Posterior vena cava (tissue), 2 donors: Measurements from ENCODE around the gene RAPH1. TPM values are rescaled to one million over a fixed set of nuclear protein-coding genes. Genes with fewer than 3 reads are reported as not detected.
"Not testable (repeated sequence)": the region's sequence is repeated elsewhere in the genome, so short reads cannot be mapped to it uniquely, and the experiment has no call there.

Experiments used
- DNase-seq: peaks from one replicate; pipeline ENCODE4 v3.0.0-alpha.2; 2020; ENCODE audit warnings: low spot score
- intact Hi-C, 2 donors: fragments of 100-400 bp; cut with DNase I; formaldehyde crosslinking; loops; one replicate each; pipeline versions ENCODE4 v1.14.1 to v1.14.2; 2022 to 2023
- total RNA-seq, 2 donors: library from RNA; stranded (reverse); fragmentation: NEBNext Ultra II Directional; extraction: Animal tissue kit (Norgen Biotek cat#: 25700); gene quantifications; one replicate each; pipeline ENCODE4 v1.2.1, GENCODE V29; 2021
- donor health status: DM: yes; HTN: yes; CAD: no.
- donor health status: DM: yes; HTN: yes; CAD: no.

RAPH1 gene
- total RNA-seq, 2 donors from 2014 or later: 44.0 to 48.4 TPM

DNA sequence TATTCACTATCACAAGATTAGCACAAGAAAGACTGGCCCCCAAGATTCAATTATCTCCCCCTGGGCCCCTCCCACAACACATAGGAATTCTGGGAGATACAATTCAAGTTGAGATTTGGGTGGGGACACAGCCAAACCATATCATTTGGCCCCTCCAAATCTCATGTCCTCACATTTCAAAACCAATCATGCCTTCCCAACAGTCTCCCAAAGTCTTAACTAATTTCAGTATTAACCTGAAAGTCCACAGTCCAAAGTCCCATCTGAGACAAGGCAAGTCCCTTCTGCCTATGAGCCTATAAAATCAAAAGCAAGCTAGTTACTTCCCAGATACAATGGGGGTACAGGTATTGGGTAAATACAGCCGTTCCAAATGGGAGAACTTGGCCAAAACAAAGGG is 31.6 kb downstream of the RAPH1 start:
- DNase-seq, intact Hi-C loops: not testable (repeated sequence)

DNA sequence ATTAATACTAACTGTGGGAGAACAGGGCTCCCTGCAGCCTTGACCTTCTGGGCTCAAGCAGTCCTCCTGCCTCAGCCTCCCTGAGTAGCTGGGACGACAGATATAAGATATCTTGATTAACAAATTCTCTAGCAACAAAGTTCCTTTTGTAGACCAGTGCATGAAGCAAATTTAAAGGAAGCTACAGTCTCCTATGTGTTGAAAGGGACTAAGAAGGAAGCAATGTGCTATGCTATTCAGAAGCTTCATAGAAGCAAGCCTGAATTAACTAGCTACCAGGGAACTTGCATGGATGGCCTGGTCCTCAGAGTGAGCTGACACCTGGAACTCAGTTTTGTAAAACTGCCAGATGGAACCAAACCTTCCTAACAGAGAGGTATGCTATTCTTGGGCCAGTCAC is 33.2 kb downstream of the RAPH1 start:
- no peak for DNase-seq
- intact Hi-C loops: no loop called here

DNA sequence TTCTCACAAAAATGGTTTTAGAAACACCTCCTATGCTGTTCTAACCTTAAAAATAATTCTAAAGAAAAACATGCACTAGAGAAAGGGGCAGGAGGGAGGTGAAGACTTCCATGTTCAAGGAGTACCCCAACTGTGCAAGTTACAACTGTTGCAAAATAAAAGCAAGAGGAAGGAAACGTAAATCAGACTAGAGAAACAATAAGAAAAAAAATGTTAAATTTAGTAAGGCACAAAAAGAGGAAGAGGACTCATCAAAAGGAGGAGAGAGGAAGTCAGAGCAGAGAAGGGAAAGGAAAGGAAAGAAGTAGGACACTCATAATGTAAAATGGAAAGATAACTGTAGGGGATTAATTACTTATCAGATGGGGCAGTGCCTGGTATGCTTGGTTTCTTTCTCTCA is 34.1 kb downstream of the RAPH1 start:
- intact Hi-C loops: no loop called here

DNA sequence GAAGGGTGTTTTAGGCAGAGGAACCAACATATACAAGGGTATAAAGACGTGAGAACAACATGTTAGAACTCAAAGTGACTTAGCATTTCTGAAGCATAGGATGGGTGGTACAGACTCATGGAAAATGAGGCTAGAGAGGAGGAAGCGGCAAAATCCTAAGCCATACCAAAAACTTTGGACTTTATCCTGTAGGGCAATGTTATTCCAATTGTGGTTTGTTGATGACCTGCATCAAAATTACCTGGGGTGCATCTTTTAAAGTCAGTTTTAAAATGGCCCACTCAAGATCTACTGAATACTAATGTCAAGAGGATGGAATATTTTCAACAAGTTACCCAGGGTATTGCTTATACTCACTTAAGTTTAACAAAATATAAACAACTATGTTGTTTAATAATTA is 34.8 kb downstream of the RAPH1 start:
- intact Hi-C loops: no loop called here
- DNase-seq: no peak

More for the DNA sequence above, 34.1 kb downstream of the RAPH1 start:
- no peak for DNase-seq

DNA sequence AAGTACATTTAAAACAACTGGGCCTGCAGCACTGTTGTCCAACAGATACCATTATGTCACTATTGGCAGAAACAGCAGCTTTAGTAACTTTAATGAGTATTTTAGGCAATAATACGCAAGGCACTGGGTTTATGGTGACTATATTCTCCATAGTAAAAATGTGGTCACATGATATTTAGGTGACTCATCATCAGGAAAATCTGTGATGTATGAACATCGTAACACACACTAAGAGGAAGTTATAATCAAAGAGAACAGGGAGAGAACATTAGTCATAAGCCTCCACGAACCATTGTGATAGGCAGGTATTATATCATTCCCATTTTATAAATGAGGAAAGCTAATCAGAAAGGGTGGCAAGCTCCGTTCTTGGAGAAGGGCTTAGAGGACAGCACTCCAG is 36.9 kb downstream of the RAPH1 start:
- no peak for DNase-seq
- intact Hi-C loops: no loop called here

DNA sequence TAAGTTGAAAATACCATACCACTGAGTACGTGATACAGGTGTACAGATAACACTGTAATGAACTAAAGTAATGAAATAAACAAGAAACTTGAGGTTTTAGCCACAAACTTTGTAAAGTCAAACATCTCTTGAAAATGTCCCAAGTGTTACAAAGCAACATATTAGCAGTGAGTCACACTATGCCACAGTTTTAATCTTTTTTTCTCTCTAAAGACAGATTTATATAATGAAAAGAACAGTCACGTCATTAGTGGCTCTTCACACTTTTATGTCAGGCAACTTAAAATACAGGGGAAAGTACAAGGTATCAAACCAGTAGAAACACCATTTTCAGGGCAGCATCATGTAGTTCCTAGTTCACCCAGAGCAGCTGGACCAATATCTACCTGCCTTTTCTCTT is 42.1 kb downstream of the RAPH1 start:
- DNase-seq: no peak
- intact Hi-C loops: no loop called here

DNA sequence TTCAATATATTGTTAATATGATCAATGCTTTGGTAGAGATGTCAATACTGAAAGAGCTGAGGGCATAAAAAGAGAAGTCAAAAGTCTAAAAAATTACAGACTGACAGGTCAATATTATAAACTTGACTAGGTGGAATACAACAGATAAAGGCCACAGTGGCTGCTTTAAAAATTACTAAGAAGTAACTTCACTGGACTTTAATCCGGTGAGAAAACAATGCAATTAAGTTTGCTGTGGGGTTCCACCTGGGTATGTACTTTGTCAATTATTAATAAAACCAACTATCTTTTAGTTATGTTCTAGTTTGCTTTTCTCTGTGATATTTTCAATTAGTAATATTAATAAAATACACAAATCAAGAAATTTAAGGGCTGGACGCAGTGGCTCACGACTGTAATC is 44.7 kb downstream of the RAPH1 start:
- intact Hi-C loops: no loop called here
- DNase-seq: no peak

DNA sequence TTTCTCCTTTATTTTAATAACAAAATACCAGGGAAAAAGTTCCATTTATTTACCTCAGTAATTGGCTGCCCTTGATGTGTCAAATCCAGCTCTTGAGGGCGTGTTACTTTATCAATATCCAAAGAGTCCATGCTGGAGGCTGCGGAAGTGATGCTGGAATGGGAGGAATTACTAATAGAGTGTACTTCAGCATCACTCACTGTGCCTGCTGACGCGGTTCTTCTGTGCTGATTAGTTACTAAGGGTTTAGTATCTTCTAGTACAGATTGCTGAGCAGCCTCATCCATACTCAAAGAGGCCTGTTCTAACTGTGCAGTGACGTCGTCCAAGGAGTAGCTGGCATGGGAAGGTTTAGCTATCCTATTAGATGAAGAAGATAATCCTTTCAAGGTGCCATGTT is 45.6 kb downstream of the RAPH1 start:
- intact Hi-C loops: no loop called here

DNA sequence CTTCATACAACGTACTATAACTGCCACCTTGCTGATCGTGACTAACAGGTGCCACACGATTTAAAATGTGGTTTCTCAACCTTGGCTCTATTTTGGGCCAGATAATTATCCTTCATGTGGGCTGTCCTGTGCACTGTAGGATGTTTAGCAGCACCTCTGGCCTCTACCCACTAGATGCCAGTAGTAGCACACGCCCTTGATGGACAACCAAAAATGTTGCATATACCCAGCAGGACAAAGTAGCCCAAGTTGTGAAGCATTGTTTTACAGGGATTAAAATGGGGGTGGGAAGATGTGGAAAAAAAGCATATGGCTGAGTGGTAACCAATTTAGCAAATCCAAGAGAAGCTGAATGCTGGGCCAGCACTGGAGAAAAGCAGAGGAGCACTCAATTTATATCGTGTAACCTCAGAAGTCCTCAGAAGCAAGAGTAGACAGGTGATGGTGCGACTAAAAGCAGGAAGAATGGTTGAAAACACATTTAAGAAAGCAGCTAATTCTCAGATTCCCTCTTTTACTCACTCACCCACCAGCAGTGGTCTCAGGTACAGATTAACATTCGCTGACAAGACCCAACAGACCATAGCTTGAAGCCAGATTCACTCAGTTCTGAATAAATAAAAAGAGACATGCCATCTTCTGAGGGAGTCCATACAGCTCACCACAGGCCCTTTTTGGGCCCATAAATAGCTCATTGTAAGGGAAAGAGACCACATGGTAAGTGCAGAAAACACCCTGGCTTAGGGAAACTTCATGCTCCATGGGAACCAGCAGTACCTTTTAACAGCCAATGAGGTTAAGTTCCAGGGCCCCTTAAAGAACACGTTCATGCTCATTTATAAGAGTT is 50.6 kb downstream of the RAPH1 start:
- intact Hi-C loops: no loop called here
- DNase-seq: no peak

More for the DNA sequence above, 45.6 kb downstream of the RAPH1 start:
- DNase-seq: no peak

DNA sequence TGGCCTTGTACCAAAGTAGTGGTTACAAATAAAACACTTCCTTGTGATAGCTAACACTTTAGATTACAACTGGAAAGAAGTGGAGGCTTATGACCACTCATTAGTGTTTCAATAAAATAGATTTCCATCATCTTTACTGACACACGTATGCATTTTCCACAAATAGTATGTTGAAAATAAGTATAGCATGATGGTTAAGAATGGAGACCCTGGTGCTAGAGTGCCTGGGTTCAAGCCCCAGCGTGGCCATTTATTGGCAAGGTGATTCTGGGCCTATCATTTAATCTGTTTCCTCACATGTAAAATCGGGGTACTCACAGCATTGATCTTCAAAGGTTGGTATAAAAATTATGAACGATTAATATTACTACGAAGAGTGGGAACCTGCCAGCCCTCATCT is 54.5 kb downstream of the RAPH1 start:
- intact Hi-C loops: no loop called here
- DNase-seq: no peak

DNA sequence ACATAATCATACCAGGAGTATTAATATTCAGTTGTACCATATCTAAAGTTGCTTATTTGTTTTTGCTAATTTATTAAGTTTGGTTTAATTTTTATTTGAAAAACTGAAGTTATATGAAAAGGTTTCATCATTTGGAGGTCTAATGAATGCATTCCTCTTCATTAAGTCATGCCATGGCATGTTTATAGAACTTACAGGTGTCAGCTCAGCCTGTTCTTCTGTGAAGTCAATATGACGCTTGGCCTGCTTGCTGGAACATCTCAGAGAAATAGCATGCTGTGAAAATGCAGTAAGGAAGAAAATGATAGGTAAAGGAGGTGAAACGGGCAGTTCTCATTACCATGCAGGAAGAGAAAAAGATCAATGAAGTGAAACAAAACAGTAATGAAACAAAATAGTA is 58.2 kb downstream of the RAPH1 start:
- intact Hi-C loops: no loop called here
- no peak for DNase-seq

DNA sequence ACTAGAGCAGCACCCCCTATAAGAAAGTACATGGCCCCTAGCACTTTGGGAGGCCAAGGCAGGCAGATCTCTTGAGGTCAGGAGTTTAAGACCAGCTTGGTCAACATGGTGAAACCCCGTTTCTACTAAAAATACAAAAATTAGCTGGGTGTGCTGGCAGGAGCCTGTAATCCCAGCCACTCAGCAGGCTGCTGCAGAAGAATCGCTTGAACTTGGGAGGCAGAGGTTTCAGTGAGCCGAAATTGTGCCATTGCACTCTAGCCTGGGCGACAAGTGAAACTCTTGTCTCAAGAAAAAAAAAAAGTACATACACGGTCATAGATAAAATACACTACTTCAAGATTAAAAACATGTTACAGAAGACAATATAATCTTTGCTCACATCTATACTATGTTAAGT is 63.8 kb downstream of the RAPH1 start:
- no peak for DNase-seq
- intact Hi-C loops: no loop called here

DNA sequence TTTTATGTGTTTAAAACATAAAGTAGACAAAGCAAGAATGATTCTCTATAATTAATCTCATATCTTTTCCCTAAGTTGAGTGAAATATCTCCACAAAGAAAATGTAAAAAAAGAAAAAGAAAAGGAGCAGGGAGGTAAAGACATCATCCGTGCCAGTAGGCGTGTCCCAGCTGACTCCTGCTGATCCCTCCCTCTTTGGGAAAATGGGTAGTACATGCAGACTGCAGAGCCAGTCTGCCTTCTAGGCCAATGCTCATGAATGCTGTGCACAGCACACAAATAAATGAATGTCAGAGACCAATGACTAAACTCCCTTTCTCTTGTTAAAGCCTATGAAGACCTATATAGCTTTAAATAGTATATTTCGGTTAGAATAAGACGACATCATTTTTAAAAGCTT is 64.7 kb downstream of the RAPH1 start:
- intact Hi-C loops: no loop called here
- DNase-seq: no peak

DNA sequence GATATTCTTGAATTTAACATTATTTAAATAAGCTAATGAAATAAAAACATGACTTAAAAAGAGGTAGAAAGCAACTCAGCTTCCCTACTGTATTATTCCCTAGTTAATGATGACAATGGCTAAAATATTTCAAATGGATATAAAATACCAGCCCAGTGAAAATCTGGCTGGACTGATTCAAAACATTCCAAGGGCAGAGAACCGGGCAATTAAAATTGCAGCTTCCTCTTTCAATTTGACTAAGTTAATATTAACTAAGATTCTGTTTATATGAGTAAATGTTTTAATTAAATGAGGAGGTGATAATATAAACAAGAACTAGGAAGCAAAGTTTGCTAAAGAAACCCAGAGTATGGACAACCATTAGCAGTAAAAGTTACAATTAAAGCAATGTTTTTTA is 65.6 kb downstream of the RAPH1 start:
- intact Hi-C loops: no loop called here
- DNase-seq: no peak

DNA sequence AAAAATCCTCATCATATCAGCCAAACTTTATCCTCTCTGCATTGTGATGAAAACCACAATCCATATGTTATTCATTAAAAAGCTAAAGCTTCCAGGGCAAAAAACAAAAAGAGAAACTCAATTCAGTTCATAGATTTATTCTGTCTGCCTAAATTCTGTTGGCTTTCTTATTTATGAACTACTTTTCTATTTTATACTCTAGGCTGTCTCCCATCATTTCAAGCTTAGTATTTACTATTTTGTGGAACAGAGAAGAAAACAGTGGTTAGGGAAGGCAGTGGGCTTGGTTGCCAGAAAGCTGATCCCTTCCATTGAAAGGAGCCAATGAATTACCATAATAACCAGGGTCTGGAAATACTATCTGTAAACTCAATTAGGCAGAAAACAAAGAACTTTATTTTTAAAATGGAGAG is 71.8 kb downstream of the RAPH1 start:
- intact Hi-C loops: no loop called here
- DNase-seq: no peak

DNA sequence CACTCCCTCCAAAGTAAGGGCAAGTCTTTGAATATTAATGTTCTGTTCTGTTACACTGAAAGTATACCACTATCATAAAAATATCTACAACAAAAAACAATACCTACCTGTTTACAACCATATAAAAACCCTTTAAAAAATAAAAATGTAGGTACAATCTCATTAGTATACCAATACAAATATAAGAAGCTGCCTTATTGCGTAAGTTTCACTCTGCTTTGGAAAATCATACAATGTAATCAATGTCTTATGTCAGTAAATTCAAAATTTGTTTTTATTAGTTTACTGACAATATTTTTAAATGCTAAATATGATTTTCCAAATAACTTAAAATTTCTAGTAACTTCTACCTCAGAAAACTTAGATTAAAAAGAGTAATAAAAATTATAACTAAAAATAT is 72.8 kb downstream of the RAPH1 start:
- no peak for DNase-seq
- intact Hi-C loops: no loop called here

DNA sequence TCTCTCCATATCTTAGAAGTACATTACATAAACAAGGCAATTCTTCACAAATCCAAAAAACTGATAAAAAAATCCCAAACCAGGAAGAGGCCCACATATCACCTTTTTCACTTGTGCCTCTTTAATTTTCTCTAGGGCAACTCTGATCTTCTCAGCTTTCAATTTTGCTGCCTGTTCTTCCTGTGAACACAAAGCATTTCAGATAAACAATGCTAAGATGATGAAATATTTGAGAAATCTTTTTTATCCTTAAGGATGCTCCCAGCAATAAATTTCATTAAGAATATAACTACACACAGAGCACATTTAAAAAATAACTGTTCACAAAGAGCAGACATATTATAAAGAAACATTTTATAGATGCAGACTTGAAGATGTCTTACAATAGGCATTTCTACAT is 73.4 kb downstream of the RAPH1 start:
- intact Hi-C loops: no loop called here
- DNase-seq: no peak

DNA sequence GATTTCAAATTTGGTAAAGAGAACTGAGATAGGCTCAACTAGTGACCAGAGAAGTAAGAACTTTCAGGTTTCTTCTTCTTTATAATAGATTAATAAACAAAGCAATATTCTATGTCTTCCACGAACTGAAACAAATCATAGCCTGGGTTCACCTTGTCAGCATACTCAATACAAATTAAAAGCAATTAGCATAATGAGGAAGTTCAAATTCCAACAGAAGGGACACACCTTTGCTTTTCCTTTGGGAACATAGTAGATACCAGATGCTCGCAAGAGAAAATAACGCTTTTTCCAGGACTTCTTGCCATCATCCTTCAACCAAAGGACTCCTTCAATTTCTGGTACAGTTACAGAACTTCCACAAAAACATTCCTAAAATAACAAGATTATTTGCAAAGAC is 79.9 kb downstream of the RAPH1 start:
- intact Hi-C loops: no loop called here
- no peak for DNase-seq

DNA sequence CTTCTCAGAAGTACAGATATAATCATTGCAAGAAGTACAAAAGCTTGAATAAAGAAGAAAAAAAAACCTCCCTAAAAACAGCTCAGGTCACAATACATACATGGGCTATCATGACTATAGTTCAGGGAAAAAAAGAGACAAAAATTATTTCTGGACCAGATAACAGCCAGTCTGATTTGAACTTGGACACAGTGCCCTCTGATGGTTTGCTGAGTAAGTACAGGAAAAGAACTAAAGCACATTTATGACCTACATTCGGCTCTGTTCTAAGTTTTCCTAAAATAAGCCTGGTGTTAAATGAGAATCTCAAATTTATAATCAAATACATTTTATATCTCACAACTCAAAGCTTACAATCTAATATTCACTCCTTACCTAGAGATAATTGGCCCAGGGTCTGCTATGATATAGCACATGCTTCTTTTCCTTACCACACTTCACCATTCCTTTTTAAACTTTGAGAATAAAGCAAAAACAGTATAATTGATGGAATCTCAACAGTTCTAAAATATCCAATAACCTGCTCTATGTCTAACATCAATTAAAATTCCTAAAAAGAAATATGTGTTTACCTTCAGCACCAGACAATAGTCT is 81.1 kb downstream of the RAPH1 start:
- DNase-seq: no peak

DNA sequence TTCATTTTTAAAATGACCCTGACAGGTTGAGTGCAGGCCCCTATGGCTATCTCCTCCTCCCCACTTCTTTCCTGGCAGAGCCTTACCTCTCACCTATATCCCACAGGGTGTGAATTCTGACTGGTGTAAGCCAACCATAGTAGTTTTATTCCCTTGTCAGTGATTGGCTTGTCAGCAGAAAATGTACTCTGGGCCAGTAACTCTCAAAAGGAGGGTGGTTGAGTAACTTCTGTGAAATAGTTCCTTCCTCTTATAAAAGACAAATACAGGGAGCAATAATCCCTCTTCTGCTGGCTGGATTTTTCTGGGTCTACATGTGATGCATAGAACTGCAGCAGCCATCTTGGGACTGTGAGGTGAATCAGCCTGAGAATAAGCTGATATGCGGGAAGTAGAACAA is 83.4 kb downstream of the RAPH1 start:
- intact Hi-C loops: no loop called here
- DNase-seq: no peak

More for the DNA sequence above, 81.1 kb downstream of the RAPH1 start:
- intact Hi-C loops: no loop called here

DNA sequence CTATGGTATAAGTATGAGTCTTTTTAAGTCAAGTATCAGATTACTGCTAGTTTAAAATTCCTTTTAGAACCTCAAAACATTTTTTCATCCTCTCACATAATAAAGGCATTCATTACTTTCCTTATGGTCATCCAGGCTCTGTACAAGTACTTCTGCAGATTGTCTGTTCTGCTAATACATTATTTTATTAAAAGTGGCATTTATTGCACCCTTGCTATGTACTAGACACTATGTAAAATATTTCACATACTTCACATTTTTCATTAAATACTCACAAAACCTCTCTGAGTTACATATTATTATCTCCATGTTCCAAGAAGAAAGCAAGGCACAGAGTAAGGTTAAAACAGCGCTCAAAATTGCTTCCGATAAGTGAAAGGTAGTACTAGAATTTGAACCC is 84.1 kb downstream of the RAPH1 start:
- intact Hi-C loops: no loop called here
- no peak for DNase-seq
